WTC11 (cell line): ENCODE data around the gene HAUS6. TPM values are rescaled to one million over a fixed set of nuclear protein-coding genes. Genes with fewer than 3 reads are reported as not detected.
A peak's percentile ranks its signal among the peaks of the same experiment; 100 is the strongest.
"Not testable (repeated sequence)": the region's sequence is repeated elsewhere in the genome, so short reads cannot be mapped to it uniquely, and the experiment has no call there.

Source experiments
- ATAC-seq: fragments of 200-7000 bp; cut with Tn5 transposase; 2 replicates; pipeline ENCODE4 v1.10.0; 2021; ENCODE audit warnings: mild to moderate bottlenecking, moderate library complexity
- CTCF ChIA-PET: fragments of 300-600 bp; sonication (Branson Sonifier 250); formaldehyde crosslinking; loops from one replicate; lab custom pipeline; 2021; ENCODE audit warnings: antibody characterized with exemption; lab: Charles Lee
- POLR2A ChIA-PET: fragments of 350-600 bp; sonication (Branson Sonifier 250); formaldehyde crosslinking; loops from one replicate; lab custom pipeline; 2021; ENCODE audit warnings: antibody characterized with exemption; lab: Charles Lee
- DNase-seq: peaks from one replicate; pipeline ENCODE4 v3.0.0; 2021; ENCODE audit warnings: low spot score
- H3K27ac Mint-ChIP-seq: 2 replicates; pipeline ENCODE4 v1.8.0; 2021; ENCODE audit warnings: mixed read lengths
- H3K27me3 Mint-ChIP-seq: 2 replicates; pipeline ENCODE4 v1.8.0; 2021; ENCODE audit warnings: low read depth, mild to moderate bottlenecking, moderate library complexity, mixed read lengths
- H3K36me3 Mint-ChIP-seq: 2 replicates; pipeline ENCODE4 v1.8.0; 2021; ENCODE audit warnings: mixed read lengths
- H3K4me1 Mint-ChIP-seq: 2 replicates; pipeline ENCODE4 v1.8.0; 2022; ENCODE audit warnings: mixed read lengths
- H3K4me3 Mint-ChIP-seq: 2 replicates; pipeline ENCODE4 v1.8.0; 2021; ENCODE audit warnings: mild to moderate bottlenecking, moderate library complexity, mixed read lengths
- H3K9me3 Mint-ChIP-seq: 2 replicates; pipeline ENCODE4 v1.8.0; 2021; ENCODE audit warnings: mixed read lengths
- CBFB ChIP-seq: sonication (generic); formaldehyde crosslinking; IDR thresholded peaks from 2 replicates; pipeline ENCODE4 v1.8.1; 2022; ENCODE audit warnings: mild to moderate bottlenecking, low read depth, missing genetic modification reagents
- E2F5 ChIP-seq: sonication (generic); formaldehyde crosslinking; IDR thresholded peaks from 2 replicates; pipeline ENCODE4 v1.8.1; 2022; ENCODE audit warnings: mild to moderate bottlenecking, moderate library complexity, missing genetic modification reagents
- ETV6 ChIP-seq: sonication (generic); formaldehyde crosslinking; IDR thresholded peaks from 2 replicates; pipeline ENCODE4 v1.8.1; 2022; ENCODE audit warnings: mild to moderate bottlenecking, missing genetic modification reagents
- GABPB1 ChIP-seq: sonication (generic); formaldehyde crosslinking; IDR thresholded peaks from 2 replicates; pipeline ENCODE4 v1.8.1; 2023; ENCODE audit warnings: mild to moderate bottlenecking, missing genetic modification reagents
- GTF2I ChIP-seq: fragments of 250-450 bp; sonication (Bioruptor Pico); conservative IDR thresholded peaks from 2 replicates; pipeline ENCODE4 v1.4.0; 2021; ENCODE audit warnings: mild to moderate bottlenecking
- IRF2 ChIP-seq: sonication (generic); formaldehyde crosslinking; IDR thresholded peaks from 2 replicates; pipeline ENCODE4 v1.8.0; 2022; ENCODE audit warnings: low read depth, missing genetic modification reagents, borderline replicate concordance
- NFATC4 ChIP-seq: fragments of 250-450 bp; sonication (Bioruptor Pico); IDR thresholded peaks from 2 replicates; pipeline ENCODE4 v1.9.0; 2021; ENCODE audit warnings: mild to moderate bottlenecking
- NFYB ChIP-seq: sonication (generic); formaldehyde crosslinking; conservative IDR thresholded peaks from 2 replicates; pipeline ENCODE4 v1.8.0; 2022; ENCODE audit warnings: low read depth, missing genetic modification reagents
- TEAD1 ChIP-seq: sonication (generic); formaldehyde crosslinking; IDR thresholded peaks from 2 replicates; pipeline ENCODE4 v1.8.0; 2022; ENCODE audit warnings: mild to moderate bottlenecking, missing genetic modification reagents
- ZNF219 ChIP-seq: sonication (generic); formaldehyde crosslinking; IDR thresholded peaks from 2 replicates; pipeline ENCODE4 v1.8.0; 2023; ENCODE audit warnings: missing genetic modification reagents, mild to moderate bottlenecking, borderline replicate concordance
- ZNF263 ChIP-seq: sonication (generic); formaldehyde crosslinking; IDR thresholded peaks from 2 replicates; pipeline ENCODE4 v1.8.1; 2022; ENCODE audit warnings: low read depth, mild to moderate bottlenecking, moderate library complexity, missing genetic modification reagents
- ZNF532 ChIP-seq: fragments of 250-450 bp; sonication (Bioruptor Pico); IDR thresholded peaks from 2 replicates; pipeline ENCODE4 v1.9.0; 2021; ENCODE audit warnings: mild to moderate bottlenecking, borderline replicate concordance
- ZNF671 ChIP-seq: fragments of 250-450 bp; sonication (Bioruptor Pico); IDR thresholded peaks from 2 replicates; pipeline ENCODE4 v1.8.0; 2021; ENCODE audit warnings: mild to moderate bottlenecking
- total RNA-seq: library from RNA; stranded (reverse); gene quantifications from 3 replicates; pipeline ENCODE4 v1.2.3, GENCODE V29; 2021
- TF ChIP-seq, protein P1 (sequence below): fragments of 250-450 bp; sonication (Bioruptor Pico); IDR thresholded peaks from 2 replicates; pipeline ENCODE4 v1.9.0; 2021; ENCODE audit warnings: moderate library complexity, mild to moderate bottlenecking, inconsistent platforms, borderline replicate concordance
- TF ChIP-seq, protein P2 (sequence below): fragments of 250-450 bp; sonication (Bioruptor Pico); IDR thresholded peaks from 2 replicates; pipeline ENCODE4 v1.9.0; 2021; ENCODE audit warnings: mild to moderate bottlenecking

HAUS6 gene
- total RNA-seq, 1 experiment from 2014 or later: 43.3 TPM

- TF ChIP-seq NFYB (no peak), TEAD1 (CRISPR knock-in tag) (0 out of 2 replicates have a peak, but pooled peaks have one; percentile 52), ZNF671 (CRISPR knock-in tag) (no peak), ETV6 (CRISPR knock-in tag) (peak; percentile 69; the same call in 1 of the 2 replicates), CBFB (CRISPR knock-in tag) (0 out of 2 replicates have a peak, but pooled peaks have one; percentile 74)
These were observed at the start of gene HAUS6 (continued) for GRCh38 chr9:19102631-19103345.

GRCh38 chr9:19152160-19152498 lies 49.4 kb upstream of the HAUS6 start:
- H3K4me3 Mint-ChIP-seq, H3K4me1 Mint-ChIP-seq, DNase-seq, ATAC-seq, H3K36me3 Mint-ChIP-seq, POLR2A ChIA-PET, H3K27ac Mint-ChIP-seq, H3K9me3 Mint-ChIP-seq, H3K27me3 Mint-ChIP-seq: not testable (repeated sequence)
- CTCF ChIA-PET: interaction anchor here (1.3 kb wide), 1 partner anchor 103 kb away, joined by 4 read pairs; the partner anchor contains the start of gene RRAGA

GRCh38 chr9:19151425-19152159 lies 48.9 kb upstream of the HAUS6 start:
- Mint-ChIP-seq H3K27ac (no peak overlapping the region; the same call in 1 of the 2 replicates), H3K36me3 (no peaks in the 10 kb centered on the region), H3K27me3 (no peaks in the 10 kb centered on the region), H3K9me3 (no peaks in the 10 kb centered on the region), H3K4me3 (no peak overlapping the region), H3K4me1 (0 out of 2 replicates have a peak, but pooled peaks cover 3% of the 10 kb centered on the region)
- ATAC-seq (no peak), DNase-seq (no peak)
- TF ChIP-seq GABPB1 (CRISPR knock-in tag): 0 out of 2 replicates have a peak, but pooled peaks have one; percentile 40
- TF ChIP-seq E2F5 (CRISPR knock-in tag): no peak
- ChIA-PET CTCF (interaction anchor here (1.2 kb wide), 1 partner anchor 314 kb away, joined by 3 read pairs; no protein-coding TSS in a partner anchor), POLR2A (interaction anchor here (1.0 kb wide), 1 partner anchor 8 kb away, joined by 3 read pairs; no protein-coding TSS in a partner anchor)

DNA sequence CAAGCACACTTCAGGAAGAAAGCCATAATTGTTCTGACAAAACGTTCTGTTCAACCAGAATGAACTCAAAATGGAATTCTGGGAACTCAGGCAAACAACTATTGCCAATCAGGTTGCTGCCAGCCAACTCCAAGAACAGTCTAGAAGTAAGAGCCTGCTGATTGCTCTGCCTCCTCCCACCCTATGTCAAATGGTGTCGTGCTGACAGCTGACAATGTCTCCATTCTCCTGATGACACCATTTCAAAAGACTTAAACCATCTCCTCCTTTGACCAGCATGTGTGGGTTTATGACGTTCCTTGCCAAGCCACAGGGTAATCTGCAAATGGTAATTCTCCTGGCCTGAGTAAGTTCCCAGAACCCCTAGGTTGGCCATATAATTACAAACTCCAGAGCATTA lies 46.5 kb upstream of the HAUS6 start:
- ChIA-PET POLR2A (no interaction called here), CTCF (no interaction called here)
- Mint-ChIP-seq H3K4me1 (no peaks in the 10 kb centered on the region), H3K9me3 (no peaks in the 10 kb centered on the region), H3K27ac (no peak overlapping the region), H3K27me3 (no peaks in the 10 kb centered on the region), H3K36me3 (no peaks in the 10 kb centered on the region)
- no peak for DNase-seq
- no peak for ATAC-seq
- TF ChIP-seq IRF2 (CRISPR knock-in tag): no peak
- TF ChIP-seq, protein P1, sequence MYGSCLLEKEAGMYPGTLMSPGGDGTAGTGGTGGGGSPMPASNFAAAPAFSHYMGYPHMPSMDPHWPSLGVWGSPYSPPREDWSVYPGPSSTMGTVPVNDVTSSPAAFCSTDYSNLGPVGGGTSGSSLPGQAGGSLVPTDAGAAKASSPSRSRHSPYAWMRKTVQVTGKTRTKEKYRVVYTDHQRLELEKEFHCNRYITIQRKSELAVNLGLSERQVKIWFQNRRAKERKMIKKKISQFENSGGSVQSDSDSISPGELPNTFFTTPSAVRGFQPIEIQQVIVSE: no peak
- no peak for TF ChIP-seq ZNF263 (CRISPR knock-in tag)
- TF ChIP-seq, protein P2, sequence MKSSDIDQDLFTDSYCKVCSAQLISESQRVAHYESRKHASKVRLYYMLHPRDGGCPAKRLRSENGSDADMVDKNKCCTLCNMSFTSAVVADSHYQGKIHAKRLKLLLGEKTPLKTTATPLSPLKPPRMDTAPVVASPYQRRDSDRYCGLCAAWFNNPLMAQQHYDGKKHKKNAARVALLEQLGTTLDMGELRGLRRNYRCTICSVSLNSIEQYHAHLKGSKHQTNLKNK (CRISPR knock-in tag): no peak
- TF ChIP-seq NFATC4 (CRISPR knock-in tag): no peak
- no peak for TF ChIP-seq GTF2I (CRISPR knock-in tag)
- no peak for TF ChIP-seq CBFB (CRISPR knock-in tag)
- no peak for TF ChIP-seq ZNF532
- TF ChIP-seq ZNF219 (CRISPR knock-in tag): no peak
- TF ChIP-seq, all 79 proteins: peak for 0
- no peak overlapping the region for H3K4me3 Mint-ChIP-seq
